Spinal cord (tissue), 10 donors: Measurements from ENCODE around the gene MMP28. TPM values are rescaled to one million over a fixed set of nuclear protein-coding genes. Genes with fewer than 3 reads are reported as not detected.
A peak's percentile ranks its signal among the peaks of the same experiment; 100 is the strongest.

ENCODE experiments used
- DNase-seq, 6 donors: peaks; one replicate each; pipeline versions ENCODE4 v3.0.0 to v3.0.0-alpha.2; 2013 to 2015; ENCODE audit warnings: low spot score in 6 of 6, low read depth in 4 of 6
- H3K27ac ChIP-seq: one replicate; pipeline ENCODE4 v1.5.1; 2013; ENCODE audit warnings: low read depth, low read length, control low read depth
- H3K27me3 ChIP-seq: one replicate; pipeline ENCODE4 v1.6.1; 2013; ENCODE audit warnings: low read length; ENCODE audit not compliant: control insufficient read depth, insufficient read depth
- H3K36me3 ChIP-seq: one replicate; pipeline ENCODE4 v1.6.1; 2013; ENCODE audit warnings: low read length; ENCODE audit not compliant: control insufficient read depth, insufficient read depth
- H3K4me1 ChIP-seq: one replicate; pipeline ENCODE4 v1.6.1; 2013; ENCODE audit warnings: low read length; ENCODE audit not compliant: control insufficient read depth, insufficient read depth
- H3K4me3 ChIP-seq: one replicate; pipeline ENCODE4 v1.5.1; 2013; ENCODE audit warnings: low read depth, low read length, control low read depth
- H3K9me3 ChIP-seq: one replicate; pipeline ENCODE4 v1.6.1; 2013; ENCODE audit warnings: low read length; ENCODE audit not compliant: control insufficient read depth, insufficient read depth
- WGBS: methylation state at CpG from one replicate; pipeline ENCODE4 v1.1.5; 2013; ENCODE audit warnings: missing lambda C conversion rate; ENCODE audit not compliant: insufficient coverage; 5-methylcytosine and 5-hydroxymethylcytosine counted together
- polyA plus RNA-seq, 2 donors: library from polyadenylated mRNA; unstranded; fragments of 120-200 nt; gene quantifications; one replicate each; pipeline ENCODE4 v1.2.1, GENCODE V29; 2013; ENCODE audit not compliant: insufficient read length in 2 of 2
- total RNA-seq, 2 donors: library from RNA; depleted of rRNA in 1 of 2; stranded (reverse); fragments of 120-200 nt in 1 of 2; fragments of >200 nt in 1 of 2; gene quantifications; one replicate each; pipeline versions ENCODE4 v1.2.3 to v1.2.4, GENCODE V29; 2013 to 2014
- donor health status: healthy.

Gene MMP28
- total and polyA plus RNA-seq, 4 donors, result 12.8 to 39.8 (median 26.7) TPM

DNA sequence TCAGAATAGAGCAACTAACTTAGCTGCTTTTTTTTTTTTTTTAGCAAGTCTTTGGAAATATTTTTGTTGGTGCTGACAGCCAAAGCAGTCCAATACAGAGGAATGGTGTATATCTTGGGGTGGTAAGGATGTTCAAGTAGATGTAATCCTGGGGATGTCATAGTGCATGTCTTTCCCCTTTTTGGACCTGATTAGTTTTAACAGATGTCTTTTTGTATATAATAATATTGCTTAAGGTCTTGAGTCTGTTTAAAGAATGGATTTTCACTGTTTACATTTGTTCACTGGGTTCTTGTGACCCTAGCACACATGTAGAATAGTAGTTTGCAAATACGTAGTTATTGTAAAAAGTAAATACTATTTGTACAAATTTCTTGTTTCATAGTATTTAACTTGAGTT, 21.8 kb upstream of the MMP28 start:
- H3K27ac ChIP-seq, result no peak overlapping the region
- peaks cover 3% of the 10 kb centered on the region for H3K4me1 ChIP-seq
- H3K9me3 ChIP-seq, result no peaks in the 10 kb centered on the region
- peaks cover 13% of the 10 kb centered on the region for H3K36me3 ChIP-seq
- H3K27me3 ChIP-seq, result no peaks in the 10 kb centered on the region
- H3K4me3 ChIP-seq, result no peak overlapping the region
- no CpG with 5 or more reads among the region's 1 CpG for WGBS
- DNase-seq, result no peak

DNA sequence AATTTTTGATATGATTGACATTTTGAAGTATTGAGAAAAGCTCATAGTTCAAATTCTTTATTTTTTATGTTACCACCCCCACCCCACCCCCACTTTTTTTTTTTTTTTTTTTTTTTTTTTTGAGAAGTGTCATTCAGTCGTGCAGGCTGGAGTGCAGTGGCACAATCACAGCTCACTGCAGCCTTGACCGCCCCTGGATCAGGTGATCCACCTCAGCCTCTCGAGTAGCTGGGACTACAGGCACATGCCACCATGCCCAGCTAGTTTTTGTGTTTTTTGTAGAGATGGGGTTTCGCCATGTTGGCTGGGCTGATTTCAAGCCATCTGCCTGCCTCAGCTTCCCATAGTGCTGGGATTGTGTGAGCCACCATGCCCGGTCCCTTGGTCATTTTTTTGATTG, 21.3 kb upstream of the MMP28 start:
- no peak overlapping the region for H3K27ac ChIP-seq
- H3K4me3 ChIP-seq, result no peak overlapping the region
- H3K36me3 ChIP-seq, result peaks cover 9% of the 10 kb centered on the region
- no peaks in the 10 kb centered on the region for H3K9me3 ChIP-seq
- no peaks in the 10 kb centered on the region for H3K27me3 ChIP-seq
- peaks cover 3% of the 10 kb centered on the region for H3K4me1 ChIP-seq
- DNase-seq, result no peak
- whole genome bisulfite sequencing, result 95% methylated on average over 2 of the region's 5 CpGs

DNA sequence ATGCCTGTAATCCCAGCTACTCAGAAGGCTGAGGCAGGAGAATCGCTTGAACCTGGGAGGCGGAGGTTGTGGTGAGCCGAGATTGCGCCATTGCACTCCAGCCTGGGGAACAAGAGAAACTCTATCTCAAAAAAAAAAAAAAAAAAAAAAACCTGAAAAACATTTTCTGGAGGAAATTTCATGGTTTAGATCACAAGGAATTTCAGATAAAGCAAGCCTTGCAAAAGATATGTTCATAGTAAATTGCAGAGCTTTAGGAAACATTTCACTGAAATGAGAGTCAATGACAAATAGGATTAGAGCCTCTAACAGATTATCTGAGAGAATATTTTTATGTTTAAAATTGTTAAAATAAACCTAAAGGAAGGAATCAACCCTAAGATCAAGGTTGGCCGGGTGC, 17.0 kb upstream of the MMP28 start:
- H3K4me1 ChIP-seq, result peaks cover 6% of the 10 kb centered on the region
- WGBS, result 100% methylated on average over 1 of the region's 5 CpGs
- no peaks in the 10 kb centered on the region for H3K27me3 ChIP-seq
- no peaks in the 10 kb centered on the region for H3K36me3 ChIP-seq
- no peaks in the 10 kb centered on the region for H3K9me3 ChIP-seq
- no peak for DNase-seq
- no peak overlapping the region for H3K4me3 ChIP-seq
- H3K27ac ChIP-seq, result no peak overlapping the region

DNA sequence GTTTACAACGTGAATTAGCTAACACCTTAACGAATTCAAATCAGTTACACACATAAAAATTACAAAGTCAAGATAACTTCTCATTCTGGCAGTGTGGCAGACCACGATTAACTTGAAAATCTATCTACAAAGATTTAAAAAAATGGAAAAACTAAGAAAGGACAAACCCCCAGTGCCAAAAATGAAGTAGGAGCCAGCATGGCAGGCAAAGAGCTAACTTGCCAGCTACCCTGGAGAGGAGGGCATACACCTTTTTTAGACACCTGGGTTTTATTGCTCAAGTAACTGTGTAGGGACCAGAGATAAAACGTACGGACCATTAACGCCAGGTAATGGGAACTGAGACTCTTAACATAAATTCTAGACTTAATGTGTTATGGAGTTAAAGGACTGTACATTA, 16.3 kb upstream of the MMP28 start:
- DNase-seq, result no peak
- Histone ChIP-seq H3K27me3 (no peaks in the 10 kb centered on the region), H3K27ac (no peak overlapping the region), H3K4me1 (peaks cover 6% of the 10 kb centered on the region), H3K4me3 (no peak overlapping the region), H3K36me3 (no peaks in the 10 kb centered on the region), H3K9me3 (no peaks in the 10 kb centered on the region)
- 70% methylated on average over 2 of the region's 6 CpGs for WGBS

DNA sequence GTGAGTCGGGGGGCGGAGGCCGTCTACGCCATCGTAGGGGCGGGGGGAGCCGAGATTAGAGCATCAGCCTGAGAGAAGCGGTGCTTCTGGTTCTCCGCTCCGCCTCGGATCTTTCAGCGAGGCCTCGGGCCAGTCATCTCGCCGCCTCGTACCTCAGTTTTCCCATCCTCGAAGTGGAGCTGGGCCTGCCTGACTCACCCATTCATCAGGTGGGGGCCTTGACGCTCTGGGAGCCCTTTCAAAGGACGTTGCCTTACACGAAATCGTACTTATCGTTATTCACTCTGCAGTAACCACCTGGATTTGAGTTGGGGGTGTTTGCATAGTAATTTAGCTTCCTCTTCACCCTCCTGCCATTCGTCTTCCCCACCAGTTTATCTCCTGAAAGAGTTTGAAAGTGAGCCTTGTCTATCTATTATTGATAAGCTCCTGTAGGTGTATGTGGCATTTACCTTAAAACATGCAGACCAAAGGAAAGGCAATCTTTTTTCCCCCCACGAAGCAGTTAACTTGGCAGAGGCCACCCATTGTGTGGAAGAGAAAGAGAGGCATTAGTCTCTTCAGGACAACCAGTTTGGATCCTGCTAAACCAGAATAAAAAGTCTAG, 14.5 kb upstream of the MMP28 start:
- Histone ChIP-seq H3K27ac (peak overlapping the region; percentile 98), H3K4me1 (peaks cover 6% of the 10 kb centered on the region), H3K9me3 (no peaks in the 10 kb centered on the region), H3K27me3 (no peaks in the 10 kb centered on the region), H3K36me3 (no peaks in the 10 kb centered on the region), H3K4me3 (peak overlapping the region; percentile 94)
- DNase-seq, result peak in 2 of 6 donors; percentile 30 to 37
- 0% methylated on average over 16 of the region's 24 CpGs for WGBS

DNA sequence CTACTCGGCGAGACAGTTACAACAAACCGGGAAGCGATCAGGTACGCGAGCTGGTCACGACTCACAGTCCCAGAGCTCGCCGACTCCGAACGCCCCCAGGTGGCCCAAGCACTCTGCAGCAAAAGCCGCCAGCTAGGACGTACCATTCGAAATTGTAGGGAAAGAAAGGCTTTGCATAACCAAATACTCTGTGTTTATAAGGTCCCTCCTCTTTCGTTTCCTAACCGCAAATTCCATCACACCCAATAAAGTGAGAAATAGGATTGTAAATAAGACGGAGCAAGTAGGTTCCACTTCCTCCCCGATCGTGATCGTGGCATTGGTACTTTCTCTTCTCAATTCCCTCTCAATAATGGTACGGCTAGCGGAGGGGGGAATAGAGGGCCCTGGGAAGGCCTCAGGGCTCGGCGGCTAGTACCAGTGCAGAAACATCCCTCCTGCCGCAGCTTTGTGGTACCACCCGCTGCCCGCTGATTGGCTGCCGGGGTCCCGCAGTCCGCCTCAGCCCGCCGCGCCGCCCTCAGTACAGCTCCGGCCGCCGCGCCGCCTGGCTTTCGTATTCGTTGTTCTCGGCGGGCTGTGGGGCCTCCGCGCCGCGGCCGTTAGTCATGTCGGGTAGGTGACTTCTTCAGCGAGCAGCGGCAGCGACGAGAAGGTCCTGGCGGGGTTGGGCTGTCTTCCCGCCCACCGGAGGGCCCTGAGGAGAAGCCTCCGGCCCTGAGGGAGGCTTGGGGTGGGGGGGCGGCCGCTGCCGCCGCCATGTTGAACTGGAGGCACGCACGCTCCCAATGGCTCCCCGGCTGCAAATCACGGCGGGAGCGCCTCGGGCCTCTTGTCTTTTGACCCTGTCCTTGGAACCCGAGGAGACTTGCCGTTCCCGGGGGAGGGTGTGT, 13.8 kb upstream of the MMP28 start, which contains the start of gene TAF15:
TSS of gene TAF15 (plus strand) at position 523 of the 893 bp plus-strand sequence. CDS start at position 609, 86 bp downstream.
- peak; percentile 96 to 100 (median 98) for DNase-seq
- Histone ChIP-seq H3K27me3 (no peaks in the 10 kb centered on the region), H3K4me1 (peaks cover 9% of the 10 kb centered on the region), H3K36me3 (no peaks in the 10 kb centered on the region), H3K4me3 (peak within 1 kb of the TSS; percentile 94), H3K27ac (peak within 1 kb of the TSS; percentile 98), H3K9me3 (no peaks in the 10 kb centered on the region)
- WGBS, result under 1% methylated on average over 57 of the region's 71 CpGs

DNA sequence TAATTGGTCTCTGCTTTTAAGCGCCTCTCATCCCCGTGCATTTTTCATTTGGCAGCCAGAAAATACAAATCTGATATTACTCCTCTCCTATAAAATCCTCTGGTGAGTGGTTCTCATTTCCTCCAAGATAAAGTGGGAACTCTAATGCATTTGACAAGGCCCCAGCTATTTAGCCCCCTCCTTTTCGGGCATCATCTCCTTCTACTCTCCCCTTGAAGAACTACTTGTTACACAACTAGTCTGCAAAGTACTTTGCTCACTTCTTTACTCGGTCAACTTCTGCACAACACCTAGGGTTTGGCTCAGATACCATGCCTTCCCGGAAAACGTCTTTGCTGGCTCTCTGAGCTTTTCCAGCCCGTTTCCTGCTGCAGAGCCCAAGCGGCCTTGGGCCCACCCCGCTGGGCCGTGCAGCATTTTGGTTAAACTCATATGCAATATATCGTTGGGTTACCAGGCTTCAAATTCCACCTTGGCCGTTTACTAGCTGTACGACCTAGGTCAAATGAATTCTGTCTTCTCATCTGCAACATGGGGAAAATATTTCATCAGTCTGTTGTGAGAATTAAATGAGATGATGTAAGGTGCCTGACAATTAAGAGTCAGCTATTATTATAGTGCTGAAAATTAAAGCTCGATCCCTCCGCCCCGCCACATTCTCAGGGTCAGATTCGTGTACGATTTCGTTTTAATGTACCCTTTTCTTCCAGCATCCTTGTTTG, 13.0 kb upstream of the MMP28 start:
- H3K27ac ChIP-seq, result peak overlapping the region; percentile 90
- peak in 1 of 6 donors; percentile 16 for DNase-seq
- H3K4me3 ChIP-seq, result peak overlapping the region; percentile 94
- no peaks in the 10 kb centered on the region for H3K36me3 ChIP-seq
- H3K9me3 ChIP-seq, result no peaks in the 10 kb centered on the region
- peaks cover 11% of the 10 kb centered on the region for H3K4me1 ChIP-seq
- H3K27me3 ChIP-seq, result no peaks in the 10 kb centered on the region
- 39% methylated on average over 16 of the region's 19 CpGs for WGBS

DNA sequence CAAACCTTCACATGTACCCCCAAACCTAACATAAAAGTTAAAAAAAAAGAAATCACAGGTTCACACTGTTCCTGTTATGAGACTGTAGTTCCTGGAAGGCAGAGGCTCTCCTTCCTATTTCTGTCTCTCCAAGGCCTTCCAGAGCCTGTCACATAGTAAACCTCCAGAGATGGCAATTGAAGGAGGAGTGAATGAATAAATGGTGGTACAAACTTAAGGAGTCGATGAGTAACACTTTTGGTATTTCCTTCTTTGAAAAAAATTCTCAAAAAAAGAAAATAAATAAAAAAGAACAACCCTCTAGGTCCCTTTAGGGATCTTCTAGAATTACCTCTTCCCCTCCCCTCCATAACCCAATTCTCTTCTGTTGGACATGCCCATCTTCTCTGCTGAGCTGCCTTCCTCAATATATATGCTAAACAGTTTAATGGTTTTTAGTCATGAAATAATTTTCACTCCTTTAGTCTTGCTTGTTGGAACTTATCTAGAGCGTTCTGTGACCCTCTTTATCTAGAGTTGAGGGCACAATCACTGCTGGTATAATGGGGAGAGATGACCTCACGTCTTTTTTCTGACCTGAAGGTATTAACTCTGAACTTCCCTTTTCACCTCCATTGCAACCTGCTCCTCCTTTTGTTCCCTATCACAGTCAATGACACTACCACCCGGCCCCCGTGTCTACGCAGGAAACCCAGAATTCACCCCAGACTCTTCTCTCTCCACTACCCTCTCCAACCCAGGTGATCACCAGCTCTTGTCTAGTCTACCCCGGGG, 12.1 kb upstream of the MMP28 start:
- DNase-seq, result no peak
- no peaks in the 10 kb centered on the region for H3K9me3 ChIP-seq
- H3K27ac ChIP-seq, result no peak overlapping the region
- no peaks in the 10 kb centered on the region for H3K27me3 ChIP-seq
- H3K36me3 ChIP-seq, result no peaks in the 10 kb centered on the region
- H3K4me3 ChIP-seq, result no peak overlapping the region
- 83% methylated on average over 4 of the region's 7 CpGs for WGBS
- H3K4me1 ChIP-seq, result peaks cover 8% of the 10 kb centered on the region

DNA sequence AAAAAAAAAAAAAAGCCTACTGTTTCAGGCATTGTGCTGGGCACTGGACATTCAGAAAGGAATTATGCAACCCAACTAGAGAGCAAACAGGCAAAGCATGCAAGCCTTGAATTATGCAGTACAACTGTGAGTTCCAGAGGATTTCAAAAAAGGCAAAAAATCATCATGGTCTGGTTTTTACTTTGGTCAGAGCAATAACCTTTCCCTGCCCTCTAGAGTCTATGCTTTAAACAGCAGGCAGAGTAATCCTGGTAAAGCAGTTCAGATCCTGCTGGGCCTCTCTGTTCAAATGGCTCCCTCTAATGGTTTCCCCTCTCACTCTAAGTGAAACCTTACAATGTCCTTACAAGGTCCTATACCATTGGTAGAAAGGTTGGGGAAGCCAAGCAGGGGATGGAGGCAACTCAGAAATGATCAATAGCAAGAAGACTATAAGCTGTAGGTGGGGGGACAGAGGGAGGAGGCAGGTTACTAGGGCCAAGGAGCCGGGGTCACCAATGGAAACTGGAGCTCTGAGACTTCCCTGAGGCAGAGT, 9.3 kb upstream of the MMP28 start:
- Histone ChIP-seq H3K27ac (no peak overlapping the region), H3K36me3 (no peaks in the 10 kb centered on the region), H3K27me3 (no peaks in the 10 kb centered on the region), H3K4me3 (no peak overlapping the region), H3K4me1 (peaks cover 34% of the 10 kb centered on the region), H3K9me3 (no peaks in the 10 kb centered on the region)
- DNase-seq, result peak in 5 of 6 donors; percentile 44 to 92 (median 66)
- no CpG with 5 or more reads among the region's 1 CpG for WGBS
